Activated CD8-positive, alpha-beta memory T cell treated with anti-CD3 and anti-CD28 coated beads, Interleukin-2, amount 50 U/mL, for 48 hours (primary cell): Measurements from ENCODE around the gene MED20.

ENCODE experiments used
- DNase-seq: peaks from one replicate; pipeline ENCODE4 v3.0.0-alpha.2; 2020

Gene MED20

GRCh38 chr6:41901882-41902519 is 18.9 kb downstream of the MED20 start:
- peak; percentile 59 for DNase-seq

- DNase-seq = no peak
These were observed 20.1 kb downstream of the MED20 start for GRCh38 chr6:41900861-41901260.

- no peak for DNase-seq
These were observed 24.7 kb downstream of the MED20 start for GRCh38 chr6:41896281-41896680.

GRCh38 chr6:41895300-41896233 is 25.4 kb downstream of the MED20 start, which contains the start of gene USP49:
Gene USP49, minus strand, starts transcription at chr6:41895375. Its CDS starts 88,392 bp downstream, at chr6:41806983.
- DNase-seq = peak; percentile 95

GRCh38 chr6:41894366-41895299 is 26.3 kb downstream of the MED20 start:
- DNase-seq = peak; percentile 55

GRCh38 chr6:41892921-41893564 is 27.9 kb downstream of the MED20 start:
- no peak for DNase-seq

- no peak for DNase-seq
These were observed 33.6 kb downstream of the MED20 start for GRCh38 chr6:41887331-41887751.

GRCh38 chr6:41885930-41886329 is 35.0 kb downstream of the MED20 start:
- DNase-seq = no peak

GRCh38 chr6:41884957-41885356 is 36.0 kb downstream of the MED20 start:
- DNase-seq = no peak

- no peak for DNase-seq
These were observed 39.4 kb downstream of the MED20 start for GRCh38 chr6:41881506-41881905.

GRCh38 chr6:41878961-41879405 is 42.0 kb downstream of the MED20 start:
- no peak for DNase-seq

GRCh38 chr6:41878246-41878645 is 42.7 kb downstream of the MED20 start:
- no peak for DNase-seq

- DNase-seq = no peak
These were observed 43.8 kb downstream of the MED20 start for GRCh38 chr6:41877051-41877680.

- DNase-seq = no peak
These were observed 46.2 kb downstream of the MED20 start for GRCh38 chr6:41874741-41875140.

- DNase-seq = no peak
These were observed 48.8 kb downstream of the MED20 start for GRCh38 chr6:41872147-41872546.

- DNase-seq = no peak
These were observed 49.2 kb downstream of the MED20 start for GRCh38 chr6:41871691-41872090.

GRCh38 chr6:41859356-41859755 is 61.6 kb downstream of the MED20 start:
- no peak for DNase-seq

GRCh38 chr6:41858703-41859102 is 62.2 kb downstream of the MED20 start:
- DNase-seq = no peak
